ENCODE data around the gene GSK3A. TPM values are rescaled to one million over a fixed set of nuclear protein-coding genes. Genes with fewer than 3 reads are reported as not detected.

GSK3A gene
- total and polyA plus RNA-seq, 2 of the 4 experiments (the other 2 are of a cell fraction) = 8.1 to 43.3 TPM

DNA sequence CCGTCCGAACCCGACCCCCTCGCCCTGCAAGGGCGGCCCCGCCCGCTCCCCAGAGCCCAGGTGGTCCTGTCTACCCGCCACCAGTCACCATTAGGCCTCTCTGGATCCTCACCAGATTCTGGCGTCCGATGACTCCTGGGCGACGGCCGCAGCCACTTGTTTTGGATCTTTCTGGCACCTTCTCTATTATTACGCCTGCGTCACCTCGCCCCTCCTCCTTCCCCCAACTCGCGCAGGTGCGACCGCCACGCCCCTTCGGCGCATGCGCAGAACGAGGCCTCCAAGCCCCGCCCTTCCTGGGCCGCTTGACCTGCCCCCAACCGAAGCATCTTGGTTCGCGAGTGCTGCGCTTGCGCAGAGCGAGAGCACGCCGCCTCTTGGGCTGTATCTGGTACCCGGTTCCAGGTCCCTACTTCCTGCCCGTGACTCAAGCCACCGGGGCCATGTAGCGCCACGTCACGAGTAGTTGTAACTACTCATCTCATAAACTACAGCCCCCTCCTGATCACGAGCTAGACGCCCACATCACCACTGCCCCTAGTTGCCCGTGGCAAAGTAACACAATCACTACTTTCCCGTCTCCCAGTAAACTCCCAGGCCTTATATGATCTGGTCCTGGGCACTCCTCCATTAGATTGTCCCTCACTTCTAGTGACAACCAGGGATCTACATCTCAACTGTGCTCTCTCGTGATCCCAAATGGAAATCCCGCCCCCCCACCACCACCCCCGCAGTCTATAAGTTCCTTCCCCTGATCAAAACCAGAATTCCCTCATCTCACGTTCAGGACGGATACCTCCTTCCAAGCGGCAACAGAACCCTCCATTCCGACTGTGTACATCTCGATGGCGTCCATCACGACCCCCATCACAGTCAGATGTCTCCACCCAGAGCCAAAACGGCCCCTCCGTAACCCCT lies 24.6 kb downstream of the GSK3A start, which contains the start of gene DEDD2:
DEDD2 (minus strand) TSS at position 158 of the 918 bp plus-strand sequence. CDS start 670 bp downstream, outside the sequence.
- Histone ChIP-seq H3K4ac (ENCODE audit: low read depth, low read length) (peak within 1 kb of the TSS; percentile 89), H3K27ac (ENCODE audit: insufficient read depth, low read length) (peak within 1 kb of the TSS; percentile 65), H3K36me3 (ENCODE audit: control insufficient read depth, insufficient read depth, low read length) (peaks cover 4% of the 10 kb centered on the region), H3K9ac (ENCODE audit: low read depth, low read length) (peak within 1 kb of the TSS; percentile 74), H3K56ac (ENCODE audit: extremely low read depth, insufficient read depth, low read length) (peak within 1 kb of the TSS; percentile 62), H3K4me3 (ENCODE audit: insufficient read depth, low read depth, low read length) (peak within 1 kb of the TSS; percentile 77), H4K5ac (ENCODE audit: low read depth, low read length) (peak within 1 kb of the TSS; percentile 92), H3K14ac (replicated peaks; ENCODE audit: low read depth, low read length) (peak within 1 kb of the TSS; percentile 79), H2AK9ac (replicated peaks; ENCODE audit: low read depth, low read length, poor library complexity) (peak within 1 kb of the TSS; percentile 92), H2BK15ac (ENCODE audit: low read depth, low read length) (peak within 1 kb of the TSS; percentile 16; the same call in 1 of the 3 replicates), H2AK5ac (ENCODE audit: low read depth, low read length) (peak within 1 kb of the TSS; percentile 99), H4K8ac (ENCODE audit: low read depth in 2 of 2, low read length in 2 of 2) (peak within 1 kb of the TSS; percentile 91 to 96), H3K79me1 (ENCODE audit: low read depth in 1 of 2, low read length in 2 of 2) (peaks cover 35 to 84% of the 10 kb centered on the region in 2 experiments), H3K23ac (ENCODE audit: low read depth, low read length) (peak within 1 kb of the TSS; percentile 79), H4K20me1 (ENCODE audit: insufficient read depth, low read length) (peaks cover 8% of the 10 kb centered on the region), H3K9me3 (ENCODE audit: control insufficient read depth, insufficient read depth, low read length) (no peaks in the 10 kb centered on the region), H3K18ac (ENCODE audit: low read depth, low read length) (peak within 1 kb of the TSS; percentile 87), H2AFZ (replicated peaks; ENCODE audit: low read length, poor library complexity) (peak within 1 kb of the TSS; percentile 67), H2BK120ac (ENCODE audit: low read depth, low read length) (peak within 1 kb of the TSS; percentile 92), H2BK5ac (ENCODE audit: low read depth, low read length, poor library complexity, severe bottlenecking) (peak within 1 kb of the TSS; percentile 80), H2BK20ac (ENCODE audit: low read depth, low read length) (peak within 1 kb of the TSS; percentile 7), H3K27me3 (ENCODE audit: control insufficient read depth, insufficient read depth, low read length) (no peaks in the 10 kb centered on the region), H3K4me1 (ENCODE audit: control insufficient read depth, insufficient read depth, low read length) (peaks cover 11% of the 10 kb centered on the region), H3K4me2 (ENCODE audit: low read depth, low read length) (peak within 1 kb of the TSS; percentile 67), H3K9me1 (ENCODE audit: insufficient read depth, low read length) (peaks cover 7% of the 10 kb centered on the region), H4K91ac (ENCODE audit: insufficient read depth, low read depth, low read length) (peak within 1 kb of the TSS; percentile 92)
- ChIA-PET POLR2A (ENCODE audit: unreplicated experiment) (no interaction called here), CTCF (no interaction called here)
- TF ChIP-seq, protein P1, sequence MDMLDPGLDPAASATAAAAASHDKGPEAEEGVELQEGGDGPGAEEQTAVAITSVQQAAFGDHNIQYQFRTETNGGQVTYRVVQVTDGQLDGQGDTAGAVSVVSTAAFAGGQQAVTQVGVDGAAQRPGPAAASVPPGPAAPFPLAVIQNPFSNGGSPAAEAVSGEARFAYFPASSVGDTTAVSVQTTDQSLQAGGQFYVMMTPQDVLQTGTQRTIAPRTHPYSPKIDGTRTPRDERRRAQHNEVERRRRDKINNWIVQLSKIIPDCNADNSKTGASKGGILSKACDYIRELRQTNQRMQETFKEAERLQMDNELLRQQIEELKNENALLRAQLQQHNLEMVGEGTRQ (IDR thresholded peaks at IDR 0.05; ENCODE audit: low read depth, low read length) = peak; percentile 57
- TF ChIP-seq CTCF (conservative IDR thresholded peaks at IDR 0.05; ENCODE audit: low read depth, low read length) = no peak; the same call in 1 of the 2 replicates
- peak; percentile 93 for TF ChIP-seq BHLHE40 (IDR thresholded peaks at IDR 0.05; ENCODE audit: low read depth, low read length)
- no peak for TF ChIP-seq MAFK (IDR thresholded peaks at IDR 0.05; ENCODE audit: low read depth, low read length)
- no peak for TF ChIP-seq CHD1 (IDR thresholded peaks at IDR 0.05; ENCODE audit: low read depth, low read length)
- no peak for TF ChIP-seq RFX5 (IDR thresholded peaks at IDR 0.05; ENCODE audit: low read depth, low read length)
- TF ChIP-seq POLR2A (IDR thresholded peaks at IDR 0.05; ENCODE audit: low read depth, low read length) = peak; percentile 79
- peak; percentile 87; the same call in 1 of the 2 replicates for TF ChIP-seq MAZ (IDR thresholded peaks at IDR 0.05; ENCODE audit: borderline replicate concordance, low read depth, low read length)
- peak; percentile 62 for TF ChIP-seq FOS (IDR thresholded peaks at IDR 0.05; ENCODE audit: low read depth, low read length)
- intact Hi-C loops (cut with micrococcal nuclease) (no loop called here), dilution Hi-C loops (cut with HindIII; ENCODE audit: low sequenced_read_pairs, unreplicated experiment) (no loop called here), in situ Hi-C loops (cut with MboI; ENCODE audit: low sequenced_read_pairs) (no loop called here)
- DNase-seq (peak; percentile 99), ATAC-seq (ENCODE audit: low read depth) (peak; percentile 81)
- BruUV-seq (replicated peaks) = no TSS peak
- WGBS, 2 experiments (ENCODE audit: extremely low coverage in 2 of 2, insufficient read length in 1 of 2) = 15% methylated on average over 21 of the region's 57 CpGs; no CpG with 5 or more reads in 1 of the 2 experiments

Measured in IMR-90 (cell line).